CD4-positive, alpha-beta memory T cell (primary cell): ENCODE data around the gene TMEM61. TPM values are rescaled to one million over a fixed set of nuclear protein-coding genes. Genes with fewer than 3 reads are reported as not detected.

Source experiments
- CTCF ChIA-PET: fragments of 350-600 bp; sonication (Branson Sonifier 250); formaldehyde crosslinking; loops from one replicate; lab custom pipeline; 2021; ENCODE audit warnings: inconsistent platforms; ENCODE audit not compliant: partially characterized antibody; lab: Charles Lee
- POLR2A ChIA-PET: fragments of 350-600 bp; sonication (Branson Sonifier 250); formaldehyde crosslinking; loops from one replicate; lab custom pipeline; 2021; ENCODE audit not compliant: partially characterized antibody; lab: Charles Lee
- DNase-seq, 5 donors: peaks; one replicate each; pipeline versions ENCODE4 v3.0.0 to v3.0.0-alpha.2; 2020 to 2022; ENCODE audit warnings: mixed read lengths in 1 of 5
- H3K27ac ChIP-seq: one replicate; pipeline ENCODE4 v1.7.0; 2013; ENCODE audit warnings: low read depth, low read length
- H3K27me3 ChIP-seq: 2 replicates; pipeline ENCODE4 v1.7.0; 2013; ENCODE audit warnings: mild to moderate bottlenecking, low read length, moderate library complexity; ENCODE audit not compliant: insufficient read depth
- H3K36me3 ChIP-seq: 2 replicates; pipeline ENCODE4 v1.7.0; 2013; ENCODE audit warnings: mild to moderate bottlenecking, low read length, moderate library complexity; ENCODE audit not compliant: insufficient read depth
- H3K4me1 ChIP-seq: 2 replicates; pipeline ENCODE4 v1.7.0; 2013; ENCODE audit warnings: mild to moderate bottlenecking, low read length, moderate library complexity; ENCODE audit not compliant: insufficient read depth
- H3K4me3 ChIP-seq, 2 donors: one replicate each; pipeline ENCODE4 v1.7.0; 2013; ENCODE audit warnings: low read length in 2 of 2, mild to moderate bottlenecking in 1 of 2
- H3K9me3 ChIP-seq, 2 donors: one replicate each; pipeline ENCODE4 v1.7.0; 2013; ENCODE audit warnings: low read length in 2 of 2, control low read depth in 1 of 2; ENCODE audit not compliant: control insufficient read depth in 1 of 2
- H3K27ac Mint-ChIP-seq, 7 donors: one replicate each; pipeline ENCODE4 v1.8.0; 2020 to 2021; ENCODE audit warnings: mixed read lengths in 7 of 7, mild to moderate bottlenecking in 6 of 7, inconsistent platforms in 3 of 7, moderate library complexity in 3 of 7
- H3K27me3 Mint-ChIP-seq, 2 donors: one replicate each; pipeline ENCODE4 v1.8.0; 2020 to 2021; ENCODE audit warnings: mixed read lengths in 2 of 2
- H3K36me3 Mint-ChIP-seq, 2 donors: one replicate each; pipeline ENCODE4 v1.8.0; 2020 to 2021; ENCODE audit warnings: mixed read lengths in 2 of 2, inconsistent platforms in 1 of 2, mild to moderate bottlenecking in 1 of 2
- H3K4me1 Mint-ChIP-seq, 4 donors: one replicate each; pipeline ENCODE4 v1.8.0; 2020 to 2021; ENCODE audit warnings: mixed read lengths in 4 of 4, mild to moderate bottlenecking in 1 of 4
- H3K4me3 Mint-ChIP-seq, 8 donors: one replicate each; pipeline ENCODE4 v1.8.0; 2020 to 2021; ENCODE audit warnings: mixed read lengths in 8 of 8, mild to moderate bottlenecking in 7 of 8, moderate library complexity in 6 of 8, inconsistent platforms in 3 of 8
- H3K9me3 Mint-ChIP-seq, 8 donors: one replicate each; pipeline ENCODE4 v1.8.0; 2020 to 2021; ENCODE audit warnings: mixed read lengths in 8 of 8, mild to moderate bottlenecking in 5 of 8, inconsistent platforms in 3 of 8, moderate library complexity in 1 of 8
- intact Hi-C: fragments of 100-400 bp; cut with micrococcal nuclease; formaldehyde crosslinking; loops from one replicate; pipeline ENCODE4 v1.15.1; 2023
- polyA plus RNA-seq, 2 donors: library from polyadenylated mRNA; unstranded; fragments of 300-500 nt; fragmentation: Illumina TruSeq; gene quantifications; one replicate each; pipeline ENCODE4 v1.2.3, GENCODE V29; 2021
- total RNA-seq, 2 experiments: library from RNA; stranded (reverse); gene quantifications; one replicate each; pipeline ENCODE4 v1.2.3, GENCODE V29; 2021

TMEM61 gene
- total and polyA plus RNA-seq, 4 experiments from 2014 or later: not detected

GRCh38 chr1:54998677-54999076 lies 18.2 kb downstream of the TMEM61 start, which contains the start of gene BSND:
Gene BSND, plus strand, starts transcription at chr1:54998933. Its CDS starts 254 bp downstream, at chr1:54999187.
- Histone ChIP-seq H3K9me3 (no peaks in the 10 kb centered on the region), H3K27me3 (peaks cover 7% of the 10 kb centered on the region), H3K36me3 (no peaks in the 10 kb centered on the region), H3K27ac (no peak within 1 kb of the TSS), H3K4me3 (no peak within 1 kb of the TSS), H3K4me1 (peaks cover 22% of the 10 kb centered on the region)
- DNase-seq: no peak
- Mint-ChIP-seq H3K9me3 (no peaks in the 10 kb centered on the region), H3K4me1 (peaks cover 21 to 29% (median 21%) of the 10 kb centered on the region in 4 donors), H3K27ac (peak within 1 kb of the TSS in 1 of 7 donors; percentile 45), H3K4me3 (peak within 1 kb of the TSS in 1 of 8 donors; percentile 52), H3K27me3 (peaks cover 15 to 28% of the 10 kb centered on the region in 2 donors), H3K36me3 (no peaks in the 10 kb centered on the region)
- POLR2A ChIA-PET: no interaction called here
- CTCF ChIA-PET: interaction anchor here (14.5 kb wide), 1 partner anchor 49 kb away, joined by 337 read pairs; no protein-coding TSS in a partner anchor
- intact Hi-C loops: no loop called here

GRCh38 chr1:55000110-55001085 lies 20.0 kb downstream of the TMEM61 start:
- Mint-ChIP-seq H3K27me3 (peaks cover 15 to 25% of the 10 kb centered on the region in 2 donors), H3K4me1 (peaks cover 13 to 22% (median 15%) of the 10 kb centered on the region in 4 donors), H3K9me3 (no peaks in the 10 kb centered on the region), H3K4me3 (no peak overlapping the region), H3K36me3 (no peaks in the 10 kb centered on the region), H3K27ac (no peak overlapping the region)
- H3K4me3 ChIP-seq: no peak overlapping the region
- CTCF ChIA-PET: interaction anchor here (1.9 to 14.5 kb wide), 3 partner anchors 21 to 55 kb away, joined by 9 to 337 read pairs (median 22); no protein-coding TSS in a partner anchor
- H3K9me3 ChIP-seq: no peaks in the 10 kb centered on the region
- H3K4me1 ChIP-seq: peaks cover 17% of the 10 kb centered on the region
- no peaks in the 10 kb centered on the region for H3K36me3 ChIP-seq
- intact Hi-C loops: no loop called here
- no peak overlapping the region for H3K27ac ChIP-seq
- H3K27me3 ChIP-seq: peaks cover 7% of the 10 kb centered on the region
- DNase-seq: no peak
- POLR2A ChIA-PET: no interaction called here

GRCh38 chr1:55001311-55001710 lies 20.9 kb downstream of the TMEM61 start:
- Mint-ChIP-seq H3K27me3 (peaks cover 11 to 24% of the 10 kb centered on the region in 2 donors), H3K4me1 (peaks cover 4 to 12% (median 6%) of the 10 kb centered on the region in 4 donors), H3K9me3 (no peaks in the 10 kb centered on the region), H3K36me3 (no peaks in the 10 kb centered on the region), H3K27ac (no peak overlapping the region), H3K4me3 (no peak overlapping the region)
- no peak overlapping the region for H3K4me3 ChIP-seq
- H3K27ac ChIP-seq: no peak overlapping the region
- ChIA-PET CTCF (interaction anchor here (1.9 to 3.1 kb wide), 2 partner anchors 20 to 56 kb away, joined by 9 to 22 read pairs; no protein-coding TSS in a partner anchor), POLR2A (no interaction called here)
- H3K27me3 ChIP-seq: peaks cover 7% of the 10 kb centered on the region
- H3K4me1 ChIP-seq: peaks cover 8% of the 10 kb centered on the region
- no peak for DNase-seq
- intact Hi-C loops: no loop called here
- no peaks in the 10 kb centered on the region for H3K9me3 ChIP-seq
- no peaks in the 10 kb centered on the region for H3K36me3 ChIP-seq

GRCh38 chr1:55002686-55003085 lies 22.3 kb downstream of the TMEM61 start:
- H3K27me3 ChIP-seq: no peaks in the 10 kb centered on the region
- H3K36me3 ChIP-seq: no peaks in the 10 kb centered on the region
- no peaks in the 10 kb centered on the region for H3K4me1 Mint-ChIP-seq
- DNase-seq: no peak
- no peaks in the 10 kb centered on the region for H3K9me3 ChIP-seq
- no peaks in the 10 kb centered on the region for H3K9me3 Mint-ChIP-seq
- ChIA-PET CTCF (interaction anchor here (1.9 to 3.1 kb wide), 2 partner anchors 19 to 57 kb away, joined by 9 to 22 read pairs; no protein-coding TSS in a partner anchor), POLR2A (no interaction called here)
- H3K36me3 Mint-ChIP-seq: no peaks in the 10 kb centered on the region
- intact Hi-C loops: no loop called here
- no peak overlapping the region for H3K4me3 Mint-ChIP-seq
- no peak overlapping the region for H3K4me3 ChIP-seq
- H3K4me1 ChIP-seq: no peaks in the 10 kb centered on the region
- no peak overlapping the region for H3K27ac Mint-ChIP-seq
- no peak overlapping the region for H3K27ac ChIP-seq
- H3K27me3 Mint-ChIP-seq: peaks cover 6 to 16% of the 10 kb centered on the region in 2 donors

GRCh38 chr1:55005351-55006140 lies 25.1 kb downstream of the TMEM61 start:
- Mint-ChIP-seq H3K27ac (no peak overlapping the region), H3K36me3 (no peaks in the 10 kb centered on the region), H3K27me3 (peaks cover 0 to 3% of the 10 kb centered on the region in 2 donors), H3K4me3 (no peak overlapping the region), H3K9me3 (no peaks in the 10 kb centered on the region), H3K4me1 (no peaks in the 10 kb centered on the region)
- H3K4me3 ChIP-seq: no peak overlapping the region
- no peaks in the 10 kb centered on the region for H3K9me3 ChIP-seq
- ChIA-PET CTCF (no interaction called here), POLR2A (no interaction called here)
- no peak overlapping the region for H3K27ac ChIP-seq
- no peaks in the 10 kb centered on the region for H3K4me1 ChIP-seq
- no peaks in the 10 kb centered on the region for H3K36me3 ChIP-seq
- no peak for DNase-seq
- no peaks in the 10 kb centered on the region for H3K27me3 ChIP-seq
- intact Hi-C loops: no loop called here

GRCh38 chr1:55006931-55007330 lies 26.5 kb downstream of the TMEM61 start:
- Histone ChIP-seq H3K4me1 (no peaks in the 10 kb centered on the region), H3K9me3 (no peaks in the 10 kb centered on the region), H3K27me3 (no peaks in the 10 kb centered on the region), H3K27ac (no peak overlapping the region), H3K36me3 (no peaks in the 10 kb centered on the region), H3K4me3 (no peak overlapping the region)
- no peak for DNase-seq
- no peak overlapping the region for H3K4me3 Mint-ChIP-seq
- intact Hi-C loops: no loop called here
- H3K9me3 Mint-ChIP-seq: no peaks in the 10 kb centered on the region
- H3K27ac Mint-ChIP-seq: no peak overlapping the region
- no peaks in the 10 kb centered on the region for H3K4me1 Mint-ChIP-seq
- no peaks in the 10 kb centered on the region for H3K36me3 Mint-ChIP-seq
- POLR2A ChIA-PET: no interaction called here
- no peaks in the 10 kb centered on the region for H3K27me3 Mint-ChIP-seq
- CTCF ChIA-PET: interaction anchor here (1.2 to 1.5 kb wide), 2 partner anchors 10 to 62 kb away, joined by 4 to 5 read pairs; no protein-coding TSS in a partner anchor
